HG02870 (cell line): ENCODE data around the gene ALDH7A1.

Experiments used
- ATAC-seq: cut with Tn5 transposase; IDR thresholded peaks from one replicate; pipeline ENCODE4 v1.9.1; 2021; ENCODE audit warnings: mild to moderate bottlenecking, moderate library complexity; ENCODE audit not compliant: unreplicated experiment

ALDH7A1 gene

GRCh38 chr5:126509339-126509738 is 85.7 kb downstream of the ALDH7A1 start:
- no peak for ATAC-seq

GRCh38 chr5:126508962-126509279 is 86.1 kb downstream of the ALDH7A1 start:
- ATAC-seq, result no peak

- no peak for ATAC-seq
Observed at GRCh38 chr5:126508251-126508961, 86.6 kb downstream of the ALDH7A1 start.

- no peak for ATAC-seq
Observed at GRCh38 chr5:126506079-126506478, 88.9 kb downstream of the ALDH7A1 start.

- no peak for ATAC-seq
Observed at GRCh38 chr5:126503602-126504104, 91.4 kb downstream of the ALDH7A1 start.

GRCh38 chr5:126501448-126501847 is 93.6 kb downstream of the ALDH7A1 start:
- no peak for ATAC-seq

- ATAC-seq, result peak; percentile 52
Observed at GRCh38 chr5:126499853-126500342, 95.1 kb downstream of the ALDH7A1 start.

- ATAC-seq, result no peak
Observed at GRCh38 chr5:126499278-126499677, 95.7 kb downstream of the ALDH7A1 start.

GRCh38 chr5:126497506-126497905 is 97.5 kb downstream of the ALDH7A1 start:
- ATAC-seq, result peak; percentile 76

- no peak for ATAC-seq
Observed at GRCh38 chr5:126494393-126494792, 100.6 kb downstream of the ALDH7A1 start.

- no peak for ATAC-seq
Observed at GRCh38 chr5:126492939-126493338, 102.1 kb downstream of the ALDH7A1 start.

- ATAC-seq, result no peak
Observed at GRCh38 chr5:126490167-126490940, 104.7 kb downstream of the ALDH7A1 start.

- ATAC-seq, result no peak
Observed at GRCh38 chr5:126488443-126489065, 106.5 kb downstream of the ALDH7A1 start.

GRCh38 chr5:126487596-126487995 is 107.4 kb downstream of the ALDH7A1 start:
- ATAC-seq, result no peak

- no peak for ATAC-seq
Observed at GRCh38 chr5:126486332-126486731, 108.7 kb downstream of the ALDH7A1 start.

GRCh38 chr5:126484253-126484652 is 110.8 kb downstream of the ALDH7A1 start:
- ATAC-seq, result no peak

- ATAC-seq, result no peak
Observed at GRCh38 chr5:126483156-126483555, 111.9 kb downstream of the ALDH7A1 start.

GRCh38 chr5:126482591-126482990 is 112.4 kb downstream of the ALDH7A1 start:
- no peak for ATAC-seq

- ATAC-seq, result no peak
Observed at GRCh38 chr5:126481243-126481642, 113.8 kb downstream of the ALDH7A1 start.
